Fibroblast of pulmonary artery (primary cell): ENCODE results near the gene CERS1.

Source experiments
- DNase-seq: peaks from one replicate; pipeline ENCODE4 v3.0.0-alpha.2; 2010; ENCODE audit warnings: low read depth
- H3K4me3 ChIP-seq: replicated peaks from 2 replicates; pipeline ENCODE4 v1.5.1; 2011; ENCODE audit warnings: low read depth, mild to moderate bottlenecking, control low read depth, low read length, moderate library complexity
- TF ChIP-seq, protein P1 (sequence below): IDR thresholded peaks from 2 replicates; pipeline ENCODE4 v1.5.1; 2011; ENCODE audit warnings: mild to moderate bottlenecking, control low read depth, low read length, inconsistent platforms; ENCODE audit errors: missing control alignments

Gene CERS1

GRCh38 chr19:18889949-18890745 lies 5.8 kb downstream of the CERS1 start:
- no peak overlapping the region for H3K4me3 ChIP-seq
- DNase-seq: no peak
- TF ChIP-seq, protein P1, sequence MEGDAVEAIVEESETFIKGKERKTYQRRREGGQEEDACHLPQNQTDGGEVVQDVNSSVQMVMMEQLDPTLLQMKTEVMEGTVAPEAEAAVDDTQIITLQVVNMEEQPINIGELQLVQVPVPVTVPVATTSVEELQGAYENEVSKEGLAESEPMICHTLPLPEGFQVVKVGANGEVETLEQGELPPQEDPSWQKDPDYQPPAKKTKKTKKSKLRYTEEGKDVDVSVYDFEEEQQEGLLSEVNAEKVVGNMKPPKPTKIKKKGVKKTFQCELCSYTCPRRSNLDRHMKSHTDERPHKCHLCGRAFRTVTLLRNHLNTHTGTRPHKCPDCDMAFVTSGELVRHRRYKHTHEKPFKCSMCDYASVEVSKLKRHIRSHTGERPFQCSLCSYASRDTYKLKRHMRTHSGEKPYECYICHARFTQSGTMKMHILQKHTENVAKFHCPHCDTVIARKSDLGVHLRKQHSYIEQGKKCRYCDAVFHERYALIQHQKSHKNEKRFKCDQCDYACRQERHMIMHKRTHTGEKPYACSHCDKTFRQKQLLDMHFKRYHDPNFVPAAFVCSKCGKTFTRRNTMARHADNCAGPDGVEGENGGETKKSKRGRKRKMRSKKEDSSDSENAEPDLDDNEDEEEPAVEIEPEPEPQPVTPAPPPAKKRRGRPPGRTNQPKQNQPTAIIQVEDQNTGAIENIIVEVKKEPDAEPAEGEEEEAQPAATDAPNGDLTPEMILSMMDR: no peak

- no peak overlapping the region for H3K4me3 ChIP-seq
- DNase-seq: no peak
- TF ChIP-seq, protein P1: no peak
These were observed 9.0 kb downstream of the CERS1 start for GRCh38 chr19:18886972-18887371.

DNA sequence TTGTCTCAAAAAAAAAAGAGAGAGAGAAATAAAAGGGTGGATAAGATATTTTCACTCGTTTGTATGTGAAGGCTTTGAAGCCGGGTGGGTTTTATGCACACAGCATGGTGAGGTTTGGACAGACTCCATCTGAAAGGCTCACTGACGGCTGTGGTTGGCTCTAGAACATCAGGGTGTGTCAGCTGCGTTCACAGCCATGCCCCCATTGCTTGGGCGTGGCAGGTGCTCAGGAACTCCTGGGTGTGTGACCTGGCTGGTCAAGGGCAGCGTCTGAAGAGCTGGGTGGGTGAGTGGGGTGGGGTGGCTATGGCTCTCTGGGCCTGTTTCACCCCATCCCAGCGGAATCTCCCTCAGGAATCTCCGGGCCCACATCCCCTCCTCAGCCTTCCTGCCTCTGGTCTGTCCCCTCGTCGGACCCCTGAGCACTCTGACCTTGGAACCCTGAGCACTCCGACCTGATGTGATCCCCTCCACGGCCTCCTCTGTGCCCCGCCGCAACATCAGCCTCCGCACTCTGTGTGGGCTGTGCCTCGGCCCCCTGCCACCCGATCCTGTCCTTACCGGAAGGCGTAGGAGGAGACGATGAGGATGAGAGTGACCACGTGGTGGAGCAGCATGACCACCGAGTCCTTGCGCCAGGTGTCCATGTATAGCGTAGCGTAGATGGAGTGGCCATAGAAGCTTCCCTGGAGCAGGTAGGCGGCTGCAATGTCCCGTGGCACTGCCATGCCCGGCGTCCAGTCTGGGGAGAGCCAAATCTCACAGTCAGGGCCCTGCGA lies 12.2 kb downstream of the CERS1 start:
- no peak for DNase-seq

DNA sequence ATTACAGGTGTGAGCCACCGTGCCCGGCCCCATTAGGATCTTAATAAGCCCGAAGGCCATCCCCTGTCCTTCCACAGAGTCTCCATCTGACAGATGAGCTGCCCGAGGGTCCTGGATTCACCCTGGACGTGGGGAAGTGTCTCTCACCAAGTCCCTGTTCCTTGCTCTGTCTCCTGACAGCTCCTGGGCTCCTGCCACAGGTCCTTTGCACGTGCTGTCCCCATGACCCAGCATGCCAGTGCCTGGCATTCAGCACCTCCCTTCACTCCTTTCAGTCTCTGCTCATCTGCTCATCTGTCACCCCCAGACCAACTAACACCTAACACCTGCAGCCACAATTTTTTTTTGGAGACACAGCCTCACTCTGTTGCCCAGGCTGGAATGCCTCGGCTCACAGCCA lies 14.5 kb downstream of the CERS1 start:
- TF ChIP-seq, protein P1: no peak
- H3K4me3 ChIP-seq: no peak overlapping the region
- no peak for DNase-seq

More for the DNA sequence above, 12.2 kb downstream of the CERS1 start:
- TF ChIP-seq, protein P1: no peak
- no peak overlapping the region for H3K4me3 ChIP-seq

DNA sequence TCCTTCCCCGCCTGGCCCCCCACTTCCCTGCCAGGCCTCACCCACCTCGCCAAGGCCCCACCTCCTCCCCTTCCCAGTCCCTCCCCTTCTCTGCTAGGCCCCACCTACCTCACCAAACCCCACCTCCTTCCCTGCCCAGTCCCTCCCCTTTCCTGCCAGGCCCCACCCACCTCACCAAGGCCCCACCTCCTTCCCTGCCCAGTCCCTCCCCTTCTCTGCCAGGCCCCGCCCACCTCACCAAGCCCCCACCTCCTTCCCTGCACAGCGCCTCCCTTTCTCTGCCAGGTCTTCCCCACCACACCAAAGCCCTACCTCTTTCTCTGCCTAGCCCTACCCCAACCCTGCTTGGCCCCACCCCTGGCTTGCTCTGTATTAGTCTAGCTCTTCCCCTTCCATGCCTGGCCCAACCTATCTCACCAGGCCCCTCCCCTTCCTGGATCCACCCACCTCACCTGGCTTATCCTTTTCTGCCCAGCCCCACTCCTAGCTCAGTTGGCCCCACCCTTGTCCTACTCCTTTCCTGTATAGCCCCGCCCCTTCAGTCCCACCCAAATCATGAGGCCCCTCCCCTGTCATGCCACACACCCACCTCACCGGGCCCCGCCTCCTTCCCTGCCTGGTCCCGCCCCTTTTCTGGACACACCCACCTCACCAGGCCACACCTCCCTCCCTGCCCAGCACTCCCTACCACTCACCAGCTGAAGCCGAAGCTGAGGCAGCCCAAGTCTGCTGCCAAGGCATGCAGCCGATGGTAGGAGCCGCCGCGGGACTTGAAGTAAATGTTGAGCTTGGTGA lies 16.2 kb downstream of the CERS1 start:
- peak; percentile 20 for DNase-seq
- H3K4me3 ChIP-seq: no peak overlapping the region
- TF ChIP-seq, protein P1: no peak

GRCh38 chr19:18878858-18879578 lies 16.9 kb downstream of the CERS1 start:
- DNase-seq: no peak
- TF ChIP-seq, protein P1: no peak
- no peak overlapping the region for H3K4me3 ChIP-seq
